Neural cell (in vitro differentiated cells): Measurements from ENCODE around the gene POC5. TPM values are rescaled to one million over a fixed set of nuclear protein-coding genes. Genes with fewer than 3 reads are reported as not detected.

Experiments
- H2AFZ ChIP-seq: fragments of 200-600, 300-800 bp; sonication (generic), shearing (Covaris generic); 2 replicates; pipeline ENCODE4 v1.6.0; 2014; ENCODE audit warnings: low read depth, mild to moderate bottlenecking, antibody characterized with exemption, low read length, moderate library complexity
- H3F3A ChIP-seq: fragments of 200-600 bp; shearing (Covaris generic); 2 replicates; pipeline ENCODE4 v1.6.1; 2016; ENCODE audit warnings: mild to moderate bottlenecking, moderate library complexity, mixed read lengths, antibody characterized with exemption, low read length; ENCODE audit not compliant: insufficient read depth, poor library complexity, severe bottlenecking
- H3K27ac ChIP-seq: fragments of 200-600, 300-800 bp; sonication (generic), shearing (Covaris generic); 2 replicates; pipeline ENCODE4 v1.5.1; 2014; ENCODE audit warnings: mild to moderate bottlenecking, low read length, moderate library complexity
- H3K27me3 ChIP-seq: fragments of 300-800, 200-600 bp; sonication (generic), shearing (Covaris generic); 2 replicates; pipeline ENCODE4 v1.6.0; 2014; ENCODE audit warnings: mild to moderate bottlenecking, low read depth, low read length, moderate library complexity; ENCODE audit not compliant: insufficient read depth
- H3K36me3 ChIP-seq: fragments of 300-800, 200-600 bp; sonication (generic), shearing (Covaris generic); 2 replicates; pipeline ENCODE4 v1.5.1; 2014; ENCODE audit warnings: mild to moderate bottlenecking, antibody characterized with exemption, low read length, moderate library complexity; ENCODE audit not compliant: insufficient read depth
- H3K4me2 ChIP-seq: fragments of 300-800, 200-600 bp; sonication (generic), shearing (Covaris generic); 2 replicates; pipeline ENCODE4 v1.6.0; 2014; ENCODE audit warnings: mild to moderate bottlenecking, low read length
- H3K4me3 ChIP-seq: fragments of 300-800, 200-600 bp; sonication (generic), shearing (Covaris generic); 2 replicates; pipeline ENCODE4 v1.5.1; 2014; ENCODE audit warnings: mild to moderate bottlenecking, low read length, moderate library complexity
- H3K79me2 ChIP-seq: fragments of 200-600 bp; shearing (Covaris generic); replicated peaks from 2 replicates; pipeline ENCODE4 v1.6.0; 2014; ENCODE audit warnings: mild to moderate bottlenecking, low read length, moderate library complexity; ENCODE audit not compliant: insufficient read depth
- H3K9ac ChIP-seq: fragments of 300-800, 200-600 bp; sonication (generic), shearing (Covaris generic); 2 replicates; pipeline ENCODE4 v1.6.1; 2016; ENCODE audit warnings: mild to moderate bottlenecking, low read length, mixed read lengths
- H3K9me2 ChIP-seq: fragments of 200-600 bp; shearing (Covaris generic); 2 replicates; pipeline ENCODE4 v1.6.1; 2016; ENCODE audit warnings: mild to moderate bottlenecking, low read length, mixed read lengths; ENCODE audit not compliant: insufficient read depth
- H3K9me3 ChIP-seq: fragments of 200-600, 300-800 bp; sonication (generic), shearing (Covaris generic); 2 replicates; pipeline ENCODE4 v1.6.1; 2016; ENCODE audit warnings: mild to moderate bottlenecking, mixed run types, low read length, moderate library complexity, mixed read lengths
- H4K20me1 ChIP-seq: fragments of 200-600 bp; shearing (Covaris generic); 2 replicates; pipeline ENCODE4 v1.6.1; 2016; ENCODE audit warnings: mild to moderate bottlenecking, mixed run types; ENCODE audit not compliant: insufficient read depth
- EP300 ChIP-seq: fragments of 450-650 bp; conservative IDR thresholded peaks from 2 replicates; pipeline ENCODE4 v1.6.1; 2014; ENCODE audit warnings: antibody characterized with exemption, mild to moderate bottlenecking, moderate library complexity; ENCODE audit not compliant: poor library complexity, severe bottlenecking
- EZH2 ChIP-seq: fragments of 200-600, 300-800 bp; shearing (Covaris generic), sonication (generic); IDR thresholded peaks from 2 replicates; pipeline ENCODE4 v1.6.1; 2014; ENCODE audit warnings: antibody characterized with exemption, low read length, borderline replicate concordance, mild to moderate bottlenecking; ENCODE audit not compliant: insufficient read depth, poor library complexity, severe bottlenecking
- MXI1 ChIP-seq: fragments of 450-650 bp; conservative IDR thresholded peaks from 2 replicates; pipeline ENCODE4 v1.6.1; 2014; ENCODE audit warnings: antibody characterized with exemption, mild to moderate bottlenecking; ENCODE audit not compliant: poor library complexity, severe bottlenecking
- POLR2AphosphoS5 ChIP-seq: IDR thresholded peaks from 2 replicates; pipeline ENCODE4 v1.6.1; 2012
- RAD21 ChIP-seq: fragments of 450-650 bp; conservative IDR thresholded peaks from 2 replicates; pipeline ENCODE4 v1.6.1; 2014; ENCODE audit warnings: antibody characterized with exemption, mild to moderate bottlenecking, moderate library complexity
- REST ChIP-seq: IDR thresholded peaks from 2 replicates; pipeline ENCODE4 v1.6.1; 2012; ENCODE audit warnings: borderline replicate concordance
- SMC3 ChIP-seq: fragments of 450-650 bp; conservative IDR thresholded peaks from 2 replicates; pipeline ENCODE4 v1.6.1; 2014; ENCODE audit warnings: antibody characterized with exemption, mild to moderate bottlenecking, moderate library complexity; ENCODE audit not compliant: poor library complexity
- TAF1 ChIP-seq: IDR thresholded peaks from 2 replicates; pipeline ENCODE4 v1.6.1; 2012; ENCODE audit warnings: low read depth
- polyA plus RNA-seq: library from polyadenylated mRNA; depleted of rRNA; stranded (reverse); fragments of >200 nt; gene quantifications from 2 replicates; pipeline ENCODE4 v1.2.3, GENCODE V29; 2014
- TF ChIP-seq, protein P1 (sequence below): fragments of 450-650 bp; IDR thresholded peaks from 2 replicates; pipeline ENCODE4 v1.5.1; 2014; ENCODE audit warnings: antibody characterized with exemption, mild to moderate bottlenecking, moderate library complexity; ENCODE audit not compliant: poor library complexity, severe bottlenecking

Gene POC5
- polyA plus RNA-seq, 1 donor from 2014 or later: 36.1 TPM

DNA sequence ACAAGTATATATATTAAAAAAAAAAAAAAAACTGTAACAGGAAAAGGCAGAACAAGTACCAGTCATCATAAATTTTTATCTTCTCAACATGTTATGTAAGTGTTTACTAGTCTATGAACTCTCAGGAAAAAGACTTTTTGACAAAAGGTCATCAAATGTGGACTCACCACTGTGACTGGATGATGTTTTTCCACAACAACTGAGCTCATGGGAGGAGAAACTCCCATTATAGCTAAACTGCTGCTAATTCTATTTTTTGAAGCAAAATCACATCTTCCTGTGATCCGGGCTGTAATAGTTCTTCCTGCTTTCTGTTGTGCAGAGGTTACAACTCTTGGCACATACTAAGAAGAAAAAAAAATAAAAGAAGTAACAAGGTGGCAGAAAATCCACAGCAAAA is 39.6 kb downstream of the POC5 start:
- H3K27ac ChIP-seq: no peak overlapping the region
- no peak overlapping the region for H3K4me2 ChIP-seq
- no peaks in the 10 kb centered on the region for H4K20me1 ChIP-seq
- no peaks in the 10 kb centered on the region for H3K27me3 ChIP-seq
- H3K36me3 ChIP-seq: no peaks in the 10 kb centered on the region
- no peak overlapping the region for H3K4me3 ChIP-seq
- H2AFZ ChIP-seq: no peak overlapping the region
- no peaks in the 10 kb centered on the region for H3K79me2 ChIP-seq
- H3K9ac ChIP-seq: no peak overlapping the region
- TF ChIP-seq EP300 (no peak), POLR2AphosphoS5 (no peak), MXI1 (no peak), EZH2 (no peak)
- no peaks in the 10 kb centered on the region for H3F3A ChIP-seq
- H3K9me3 ChIP-seq: no peaks in the 10 kb centered on the region
- no peaks in the 10 kb centered on the region for H3K9me2 ChIP-seq

DNA sequence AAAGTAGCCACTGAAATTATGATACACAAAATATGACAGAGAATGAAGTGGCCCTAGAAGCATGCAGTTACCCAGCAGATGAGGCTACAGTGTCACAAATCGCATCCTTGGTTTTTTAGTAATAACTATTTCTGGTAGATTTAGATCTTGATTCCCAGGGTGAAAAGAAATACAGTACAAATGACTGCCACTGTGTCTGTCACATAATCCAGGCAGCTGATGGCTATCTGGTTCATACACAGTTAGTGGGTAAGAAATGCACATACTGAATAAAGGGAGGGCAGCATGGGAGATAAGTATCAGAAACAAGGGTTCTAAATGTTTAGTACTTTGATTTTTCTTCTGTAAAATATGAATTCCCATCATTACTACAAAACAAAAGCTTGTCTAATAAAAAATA is 41.5 kb downstream of the POC5 start:
- H4K20me1 ChIP-seq: no peaks in the 10 kb centered on the region
- no peak overlapping the region for H2AFZ ChIP-seq
- no peaks in the 10 kb centered on the region for H3K9me2 ChIP-seq
- H3K4me2 ChIP-seq: no peak overlapping the region
- H3K27me3 ChIP-seq: no peaks in the 10 kb centered on the region
- H3K9ac ChIP-seq: no peak overlapping the region
- no peaks in the 10 kb centered on the region for H3F3A ChIP-seq
- no peak overlapping the region for H3K27ac ChIP-seq
- H3K36me3 ChIP-seq: no peaks in the 10 kb centered on the region
- H3K9me3 ChIP-seq: no peaks in the 10 kb centered on the region
- no peak overlapping the region for H3K4me3 ChIP-seq
- TF ChIP-seq RAD21: no peak
- no peak for TF ChIP-seq REST
- no peak for TF ChIP-seq MXI1
- TF ChIP-seq EP300: no peak
- no peak for TF ChIP-seq POLR2AphosphoS5
- TF ChIP-seq EZH2: no peak
- TF ChIP-seq, protein P1, sequence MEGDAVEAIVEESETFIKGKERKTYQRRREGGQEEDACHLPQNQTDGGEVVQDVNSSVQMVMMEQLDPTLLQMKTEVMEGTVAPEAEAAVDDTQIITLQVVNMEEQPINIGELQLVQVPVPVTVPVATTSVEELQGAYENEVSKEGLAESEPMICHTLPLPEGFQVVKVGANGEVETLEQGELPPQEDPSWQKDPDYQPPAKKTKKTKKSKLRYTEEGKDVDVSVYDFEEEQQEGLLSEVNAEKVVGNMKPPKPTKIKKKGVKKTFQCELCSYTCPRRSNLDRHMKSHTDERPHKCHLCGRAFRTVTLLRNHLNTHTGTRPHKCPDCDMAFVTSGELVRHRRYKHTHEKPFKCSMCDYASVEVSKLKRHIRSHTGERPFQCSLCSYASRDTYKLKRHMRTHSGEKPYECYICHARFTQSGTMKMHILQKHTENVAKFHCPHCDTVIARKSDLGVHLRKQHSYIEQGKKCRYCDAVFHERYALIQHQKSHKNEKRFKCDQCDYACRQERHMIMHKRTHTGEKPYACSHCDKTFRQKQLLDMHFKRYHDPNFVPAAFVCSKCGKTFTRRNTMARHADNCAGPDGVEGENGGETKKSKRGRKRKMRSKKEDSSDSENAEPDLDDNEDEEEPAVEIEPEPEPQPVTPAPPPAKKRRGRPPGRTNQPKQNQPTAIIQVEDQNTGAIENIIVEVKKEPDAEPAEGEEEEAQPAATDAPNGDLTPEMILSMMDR: no peak
- TF ChIP-seq SMC3: no peak
- TF ChIP-seq TAF1: no peak
- no peaks in the 10 kb centered on the region for H3K79me2 ChIP-seq
